HG02938 (cell line): ENCODE measurements around the gene TRDN.

Experiments
- ATAC-seq: cut with Tn5 transposase; IDR thresholded peaks from one replicate; pipeline ENCODE4 v1.9.1; 2021; ENCODE audit warnings: mild to moderate bottlenecking, moderate library complexity; ENCODE audit not compliant: unreplicated experiment

Gene TRDN

GRCh38 chr6:123201869-123202372 is 434.8 kb downstream of the TRDN start:
- no peak for ATAC-seq

DNA sequence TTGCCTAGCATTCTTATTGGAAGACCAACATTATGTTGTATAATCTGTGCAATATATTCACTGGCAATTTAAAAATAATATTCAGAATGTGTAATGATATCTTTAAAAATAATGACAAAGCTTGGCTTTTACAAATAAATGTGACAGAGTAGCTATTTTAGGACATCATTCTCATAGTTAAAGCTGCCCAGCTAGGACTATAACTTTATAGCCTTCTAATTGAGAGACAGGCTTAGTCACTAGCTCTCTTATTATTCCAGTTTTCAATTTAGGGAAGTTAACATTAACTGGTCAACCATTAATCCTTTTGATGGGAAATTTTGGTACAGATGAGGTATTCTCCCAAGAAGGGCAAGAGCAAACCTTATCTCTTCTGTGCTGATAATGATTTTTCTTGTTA is 443.5 kb downstream of the TRDN start:
- ATAC-seq = no peak

DNA sequence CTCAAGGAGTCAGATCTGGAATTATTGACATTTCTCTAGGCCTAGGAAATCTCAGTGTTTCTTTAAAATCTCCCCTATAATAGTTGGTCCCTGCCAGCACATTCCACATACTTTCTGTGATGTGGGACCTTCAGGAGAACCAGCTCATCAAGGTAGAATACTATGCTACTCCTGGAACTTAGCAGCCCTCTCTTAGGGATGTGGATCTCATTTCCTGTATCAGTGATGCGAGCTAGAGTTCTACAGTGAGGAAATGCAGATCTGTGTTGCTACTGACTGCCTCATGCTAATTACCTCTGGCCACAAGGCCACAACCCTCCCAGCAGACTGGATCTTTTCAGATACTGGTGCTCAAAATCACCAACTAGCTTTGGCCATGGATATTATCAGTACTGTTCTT is 446.9 kb downstream of the TRDN start:
- no peak for ATAC-seq

DNA sequence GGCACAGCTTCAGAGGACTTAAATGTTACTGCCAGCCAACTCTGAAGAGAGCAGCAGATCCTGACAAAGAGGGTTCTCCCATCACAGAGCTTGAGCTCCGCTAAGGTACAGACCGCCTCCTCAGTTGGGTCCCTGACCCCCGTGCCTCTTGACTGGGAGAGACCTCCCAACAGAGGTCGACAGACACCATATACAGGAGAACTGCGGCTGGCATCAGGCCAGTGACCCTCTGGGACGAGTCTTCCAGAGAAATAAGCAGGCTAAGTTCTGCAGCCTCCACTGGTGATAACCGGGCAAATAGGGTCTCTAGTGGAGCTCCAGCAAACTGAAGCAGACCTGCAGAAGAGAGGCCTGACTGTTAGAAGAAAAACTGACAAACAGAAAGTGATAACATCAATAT is 453.8 kb downstream of the TRDN start:
- no peak for ATAC-seq

DNA sequence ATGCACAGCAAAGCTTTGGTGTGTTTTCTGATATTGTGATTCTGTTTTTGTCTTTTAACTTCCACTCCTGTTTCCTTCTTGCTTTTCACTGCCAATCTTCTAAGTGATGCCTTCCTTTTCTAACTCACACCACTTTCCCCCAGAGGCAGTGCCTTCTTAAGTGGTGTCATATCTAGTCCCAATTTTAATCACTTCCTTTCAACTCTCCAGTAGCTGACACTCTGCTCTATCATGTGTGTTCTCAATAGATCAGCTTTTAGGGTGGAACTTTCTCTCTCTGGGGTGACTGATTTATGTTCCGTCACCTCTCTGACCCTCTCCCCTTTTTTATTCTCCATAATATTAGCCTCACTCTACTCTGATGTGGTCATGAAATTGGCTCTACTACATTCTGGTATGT is 460.0 kb downstream of the TRDN start:
- no peak for ATAC-seq

- no peak for ATAC-seq
Measured at GRCh38 chr6:123171341-123172115, 465.2 kb downstream of the TRDN start.

DNA sequence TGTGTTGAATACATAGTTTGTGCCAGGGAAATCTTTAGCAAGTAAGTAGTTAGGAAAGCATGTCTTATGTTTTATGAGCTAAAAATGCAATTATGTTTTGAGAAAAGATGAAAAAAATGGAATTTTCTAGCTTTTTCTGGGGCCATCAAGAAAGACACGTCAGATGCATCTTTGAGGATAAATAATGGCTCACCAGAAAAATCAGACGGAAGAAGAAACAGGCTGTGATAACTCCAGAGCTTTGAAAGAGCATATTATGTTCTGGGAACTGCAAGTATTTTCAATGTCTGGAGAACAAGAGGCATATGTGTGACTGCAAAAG is 467.0 kb downstream of the TRDN start:
- ATAC-seq = no peak

GRCh38 chr6:123168892-123169773 is 467.6 kb downstream of the TRDN start:
- ATAC-seq = no peak

DNA sequence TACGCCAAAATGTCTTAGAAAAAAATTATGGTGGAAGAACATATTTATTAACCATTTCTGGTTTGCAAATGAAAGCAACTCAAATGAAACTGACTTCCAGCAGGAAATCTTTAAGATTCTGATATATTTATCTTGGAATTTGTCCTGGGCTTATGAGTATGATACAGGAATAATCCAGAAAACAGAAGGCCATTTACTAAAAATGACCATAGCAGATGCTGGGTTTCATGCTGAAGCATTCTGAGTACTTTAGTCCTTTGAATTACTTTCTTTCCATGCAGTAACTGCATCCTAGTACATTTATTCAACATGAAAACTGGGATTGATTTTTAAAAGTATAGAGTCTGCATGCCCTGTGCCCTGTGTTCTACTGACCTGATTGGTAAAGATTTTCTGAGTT is 468.3 kb downstream of the TRDN start:
- ATAC-seq = no peak
